VCaP (cell line): Measurements from ENCODE around the gene PALMD.

Experiments used
- H3K27ac ChIP-seq: fragments of 450-650 bp; 2 replicates; pipeline ENCODE4 v1.5.1; 2017
- CTCF ChIP-seq: fragments of 450-650 bp; conservative IDR thresholded peaks from 2 replicates; pipeline ENCODE4 v1.5.1; 2017; ENCODE audit warnings: mild to moderate bottlenecking, moderate library complexity

The PALMD gene

GRCh38 chr1:99697580-99697979, 51.7 kb downstream of the PALMD start:
- no peak overlapping the region for H3K27ac ChIP-seq
- no peak for TF ChIP-seq CTCF

GRCh38 chr1:99700020-99700419, 54.1 kb downstream of the PALMD start:
- no peak overlapping the region for H3K27ac ChIP-seq
- no peak for TF ChIP-seq CTCF

DNA sequence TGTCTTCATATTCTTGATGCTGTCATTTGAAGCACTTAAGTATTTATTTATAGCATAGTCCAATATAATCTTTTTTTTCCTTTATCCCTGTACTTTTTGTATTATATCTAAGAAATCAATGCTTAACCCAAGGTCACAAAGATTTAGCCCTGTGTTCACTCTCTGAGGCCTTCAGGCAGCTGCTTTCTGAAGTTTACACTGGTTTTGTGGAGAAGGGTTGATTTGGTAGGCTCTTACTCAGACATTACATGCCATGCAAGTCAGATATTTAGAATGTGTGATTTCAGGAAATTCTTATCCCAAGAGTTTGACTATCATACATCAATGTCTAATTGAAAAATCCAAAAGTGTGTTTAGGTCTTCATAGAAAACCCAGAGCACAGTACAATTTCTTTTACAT, 56.3 kb downstream of the PALMD start:
- no peak overlapping the region for H3K27ac ChIP-seq
- no peak for TF ChIP-seq CTCF

GRCh38 chr1:99704356-99704816, 58.5 kb downstream of the PALMD start:
- TF ChIP-seq CTCF, result no peak
- H3K27ac ChIP-seq, result no peak overlapping the region

GRCh38 chr1:99705385-99705784, 59.5 kb downstream of the PALMD start:
- H3K27ac ChIP-seq, result no peak overlapping the region
- TF ChIP-seq CTCF, result no peak

GRCh38 chr1:99707535-99708142, 61.7 kb downstream of the PALMD start:
- H3K27ac ChIP-seq, result no peak overlapping the region
- peak; percentile 86 for TF ChIP-seq CTCF

GRCh38 chr1:99710994-99711393, 65.1 kb downstream of the PALMD start:
- no peak for TF ChIP-seq CTCF
- H3K27ac ChIP-seq, result no peak overlapping the region

- no peak for TF ChIP-seq CTCF
- H3K27ac ChIP-seq, result no peak overlapping the region
These were observed 67.1 kb downstream of the PALMD start for GRCh38 chr1:99713006-99713405.
